Neural progenitor cell (in vitro differentiated cells): Measurements from ENCODE around the gene SCN2B. TPM values are rescaled to one million over a fixed set of nuclear protein-coding genes. Genes with fewer than 3 reads are reported as not detected.

Source experiments
- DNase-seq: peaks from one replicate; pipeline ENCODE4 v3.0.0-alpha.2; 2016; ENCODE audit warnings: low spot score
- H2AFZ ChIP-seq: fragments of 200-600 bp; sonication (generic); replicated peaks from 2 replicates; pipeline ENCODE4 v1.6.1; 2016; ENCODE audit warnings: antibody characterized with exemption
- H3F3A ChIP-seq: fragments of 200-600 bp; sonication (generic); 2 replicates; pipeline ENCODE4 v1.6.1; 2016; ENCODE audit warnings: antibody characterized with exemption, low read depth
- H3K27ac ChIP-seq: fragments of 200-600 bp; sonication (generic); 2 replicates; pipeline ENCODE4 v1.5.1; 2016; ENCODE audit warnings: mild to moderate bottlenecking
- H3K27me3 ChIP-seq: fragments of 200-600 bp; sonication (generic); 2 replicates; pipeline ENCODE4 v1.6.1; 2016; ENCODE audit warnings: mild to moderate bottlenecking, moderate library complexity
- H3K36me3 ChIP-seq: fragments of 200-600 bp; sonication (generic); 2 replicates; pipeline ENCODE4 v1.5.1; 2016
- H3K4me1 ChIP-seq: fragments of 200-600 bp; sonication (generic); 2 replicates; pipeline ENCODE4 v1.6.1; 2016; ENCODE audit warnings: mixed run types
- H3K4me2 ChIP-seq: fragments of 200-600 bp; sonication (generic); 2 replicates; pipeline ENCODE4 v1.6.1; 2016
- H3K4me3 ChIP-seq: fragments of 200-600 bp; sonication (generic); 2 replicates; pipeline ENCODE4 v1.5.1; 2016
- H3K79me2 ChIP-seq: fragments of 200-600 bp; sonication (generic); 2 replicates; pipeline ENCODE4 v1.6.1; 2016; ENCODE audit warnings: low read depth
- H3K9ac ChIP-seq: fragments of 200-600 bp; sonication (generic); 2 replicates; pipeline ENCODE4 v1.6.1; 2016
- H3K9me3 ChIP-seq: fragments of 200-600 bp; sonication (generic); 2 replicates; pipeline ENCODE4 v1.5.1; 2016; ENCODE audit warnings: low read depth
- H4K20me1 ChIP-seq: fragments of 200-600 bp; sonication (generic); 2 replicates; pipeline ENCODE4 v1.6.1; 2016; ENCODE audit warnings: low read depth
- H3K27ac Mint-ChIP-seq: 3 replicates; pipeline ENCODE4 v1.8.0; 2021; ENCODE audit warnings: mixed read lengths
- H3K27me3 Mint-ChIP-seq: 2 replicates; pipeline ENCODE4 v1.8.0; 2022; ENCODE audit warnings: low read depth, mild to moderate bottlenecking, inconsistent platforms, moderate library complexity, mixed read lengths; ENCODE audit not compliant: insufficient read depth
- H3K36me3 Mint-ChIP-seq: 3 replicates; pipeline ENCODE4 v1.8.0; 2021; ENCODE audit warnings: mixed read lengths
- H3K4me1 Mint-ChIP-seq: 3 replicates; pipeline ENCODE4 v1.8.0; 2021; ENCODE audit warnings: mixed read lengths
- H3K4me3 Mint-ChIP-seq: 3 replicates; pipeline ENCODE4 v1.8.0; 2021; ENCODE audit warnings: mild to moderate bottlenecking, moderate library complexity, mixed read lengths
- H3K9me3 Mint-ChIP-seq: 3 replicates; pipeline ENCODE4 v1.8.0; 2020; ENCODE audit warnings: mixed read lengths
- EZH2 ChIP-seq: fragments of 200-600 bp; sonication (generic); IDR thresholded peaks from 2 replicates; pipeline ENCODE4 v1.6.1; 2017; ENCODE audit warnings: antibody characterized with exemption, mild to moderate bottlenecking, moderate library complexity
- EZH2phosphoT487 ChIP-seq: fragments of 200-600 bp; sonication (generic); IDR thresholded peaks from 2 replicates; pipeline ENCODE4 v1.6.1; 2017; ENCODE audit warnings: antibody characterized with exemption
- total RNA-seq: library from RNA; depleted of rRNA; stranded (reverse); fragments of >200 nt; gene quantifications from 2 replicates; pipeline ENCODE4 v1.2.3, GENCODE V29; 2015; ENCODE audit warnings: low replicate concordance
- TF ChIP-seq, protein P1 (sequence below): fragments of 200-600 bp; sonication (generic); IDR thresholded peaks from 2 replicates; pipeline ENCODE4 v1.5.1; 2017; ENCODE audit warnings: antibody characterized with exemption, mild to moderate bottlenecking

The SCN2B gene
- total RNA-seq, 1 donor from 2014 or later: 0.15 TPM

DNA sequence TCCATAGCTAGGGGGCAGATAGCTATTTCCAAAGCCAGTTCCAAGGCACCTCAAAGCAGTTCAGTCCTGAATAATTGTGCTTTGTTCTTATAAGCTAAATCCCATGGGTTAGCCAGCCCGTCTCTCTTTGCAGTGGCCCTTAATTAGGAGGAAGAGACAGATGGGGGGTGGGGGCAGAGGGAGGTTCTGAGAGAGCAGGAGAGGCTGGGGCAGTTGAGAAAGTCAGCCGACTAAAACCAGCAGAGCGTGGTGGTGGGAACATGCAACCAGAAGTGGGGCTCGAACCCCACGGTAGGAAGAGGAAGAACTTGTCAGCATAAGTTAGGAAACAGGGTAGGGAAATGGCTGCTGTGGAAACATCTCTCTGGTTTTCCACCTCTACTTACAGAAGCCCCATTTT lies 12.9 kb downstream of the SCN2B start:
- Mint-ChIP-seq H3K27ac (no peak overlapping the region), H3K4me1 (no peaks in the 10 kb centered on the region), H3K27me3 (peaks cover 47% of the 10 kb centered on the region), H3K36me3 (no peaks in the 10 kb centered on the region), H3K4me3 (no peak overlapping the region), H3K9me3 (peaks cover 3% of the 10 kb centered on the region)
- H4K20me1 ChIP-seq: no peaks in the 10 kb centered on the region
- TF ChIP-seq, protein P1, sequence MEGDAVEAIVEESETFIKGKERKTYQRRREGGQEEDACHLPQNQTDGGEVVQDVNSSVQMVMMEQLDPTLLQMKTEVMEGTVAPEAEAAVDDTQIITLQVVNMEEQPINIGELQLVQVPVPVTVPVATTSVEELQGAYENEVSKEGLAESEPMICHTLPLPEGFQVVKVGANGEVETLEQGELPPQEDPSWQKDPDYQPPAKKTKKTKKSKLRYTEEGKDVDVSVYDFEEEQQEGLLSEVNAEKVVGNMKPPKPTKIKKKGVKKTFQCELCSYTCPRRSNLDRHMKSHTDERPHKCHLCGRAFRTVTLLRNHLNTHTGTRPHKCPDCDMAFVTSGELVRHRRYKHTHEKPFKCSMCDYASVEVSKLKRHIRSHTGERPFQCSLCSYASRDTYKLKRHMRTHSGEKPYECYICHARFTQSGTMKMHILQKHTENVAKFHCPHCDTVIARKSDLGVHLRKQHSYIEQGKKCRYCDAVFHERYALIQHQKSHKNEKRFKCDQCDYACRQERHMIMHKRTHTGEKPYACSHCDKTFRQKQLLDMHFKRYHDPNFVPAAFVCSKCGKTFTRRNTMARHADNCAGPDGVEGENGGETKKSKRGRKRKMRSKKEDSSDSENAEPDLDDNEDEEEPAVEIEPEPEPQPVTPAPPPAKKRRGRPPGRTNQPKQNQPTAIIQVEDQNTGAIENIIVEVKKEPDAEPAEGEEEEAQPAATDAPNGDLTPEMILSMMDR: no peak
- no peak for TF ChIP-seq EZH2
- no peak for TF ChIP-seq EZH2phosphoT487
- H3K79me2 ChIP-seq: no peaks in the 10 kb centered on the region
- no peaks in the 10 kb centered on the region for H3K4me1 ChIP-seq
- peaks cover 53% of the 10 kb centered on the region for H3K27me3 ChIP-seq
- H3K27ac ChIP-seq: no peak overlapping the region
- no peak overlapping the region for H3K4me3 ChIP-seq
- no peak overlapping the region for H3K4me2 ChIP-seq
- H3K9ac ChIP-seq: no peak overlapping the region
- no peaks in the 10 kb centered on the region for H3F3A ChIP-seq
- no peak overlapping the region for H2AFZ ChIP-seq
- H3K9me3 ChIP-seq: no peaks in the 10 kb centered on the region
- H3K36me3 ChIP-seq: no peaks in the 10 kb centered on the region
- DNase-seq: no peak

DNA sequence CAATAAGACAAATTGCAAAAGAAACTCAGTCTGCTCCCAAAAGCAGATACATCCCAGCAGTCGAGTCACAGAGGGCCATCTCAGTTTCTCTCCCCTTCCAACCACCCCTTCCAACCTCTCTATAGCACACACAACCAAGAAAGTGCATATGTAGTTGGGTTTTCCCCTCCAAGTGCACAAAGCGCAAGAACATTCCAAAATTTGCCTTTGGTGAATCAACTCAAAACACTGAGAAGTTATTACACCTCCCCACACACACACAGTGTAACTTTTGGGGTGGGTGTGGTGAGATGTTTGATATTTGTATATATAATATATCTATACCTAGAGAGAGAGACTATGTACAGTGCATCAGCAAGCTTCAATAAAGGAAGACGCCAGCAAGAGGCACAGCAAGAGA lies 13.6 kb downstream of the SCN2B start:
- no peaks in the 10 kb centered on the region for H3F3A ChIP-seq
- H3K9me3 Mint-ChIP-seq: peaks cover 3% of the 10 kb centered on the region
- peaks cover 49% of the 10 kb centered on the region for H3K27me3 Mint-ChIP-seq

DNA sequence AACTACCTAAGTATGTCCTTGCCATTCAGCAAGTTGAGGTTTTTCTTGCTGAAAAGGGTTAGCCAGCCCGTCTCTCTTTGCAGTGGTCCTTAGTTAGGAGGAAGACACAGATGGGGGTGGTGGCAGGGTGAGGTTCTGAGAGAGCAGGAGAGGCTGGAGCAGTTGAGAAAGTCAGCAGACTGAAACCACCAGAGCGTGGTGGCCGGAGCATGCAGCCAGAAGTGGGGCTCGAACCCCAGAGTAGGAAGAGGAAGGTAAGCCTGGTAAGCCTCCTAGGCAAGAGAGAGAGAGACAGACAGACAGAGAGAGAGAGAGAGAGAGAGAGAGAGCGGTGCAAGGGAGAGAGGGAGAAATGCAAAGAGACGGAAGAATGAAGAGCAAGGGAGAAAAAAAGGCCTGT lies 14.7 kb downstream of the SCN2B start:
- H3K4me1 Mint-ChIP-seq: peaks cover 5% of the 10 kb centered on the region
- Histone ChIP-seq H3K9me3 (no peaks in the 10 kb centered on the region), H3K27ac (no peak overlapping the region), H3K27me3 (peaks cover 58% of the 10 kb centered on the region), H3F3A (peaks cover 6% of the 10 kb centered on the region), H3K9ac (no peak overlapping the region), H3K4me1 (peaks cover 9% of the 10 kb centered on the region), H4K20me1 (no peaks in the 10 kb centered on the region), H3K36me3 (no peaks in the 10 kb centered on the region), H2AFZ (no peak overlapping the region), H3K4me2 (no peak overlapping the region), H3K4me3 (no peak overlapping the region), H3K79me2 (no peaks in the 10 kb centered on the region)
- peaks cover 3% of the 10 kb centered on the region for H3K9me3 Mint-ChIP-seq
- H3K27me3 Mint-ChIP-seq: peaks cover 52% of the 10 kb centered on the region
- no peak overlapping the region for H3K27ac Mint-ChIP-seq
- no peaks in the 10 kb centered on the region for H3K36me3 Mint-ChIP-seq
- DNase-seq: no peak
- TF ChIP-seq EZH2 (no peak), EZH2phosphoT487 (no peak)
- TF ChIP-seq, protein P1: no peak
- no peak overlapping the region for H3K4me3 Mint-ChIP-seq

More for the DNA sequence above, 13.6 kb downstream of the SCN2B start:
- Mint-ChIP-seq H3K4me1 (no peaks in the 10 kb centered on the region), H3K27ac (no peak overlapping the region), H3K4me3 (no peak overlapping the region), H3K36me3 (no peaks in the 10 kb centered on the region)
- peaks cover 53% of the 10 kb centered on the region for H3K27me3 ChIP-seq
- no peak overlapping the region for H3K27ac ChIP-seq
- no peak overlapping the region for H3K4me2 ChIP-seq
- no peak overlapping the region for H2AFZ ChIP-seq
- no peak for DNase-seq
- H3K4me3 ChIP-seq: no peak overlapping the region
- no peaks in the 10 kb centered on the region for H3K36me3 ChIP-seq
- no peaks in the 10 kb centered on the region for H4K20me1 ChIP-seq
- H3K4me1 ChIP-seq: no peaks in the 10 kb centered on the region
- TF ChIP-seq, protein P1: no peak
- TF ChIP-seq EZH2phosphoT487: no peak
- TF ChIP-seq EZH2: no peak
- H3K9ac ChIP-seq: no peak overlapping the region
- H3K79me2 ChIP-seq: no peaks in the 10 kb centered on the region
- no peaks in the 10 kb centered on the region for H3K9me3 ChIP-seq
